GM20000 (cell line): ENCODE data around the gene TTC36.
A peak's percentile ranks its signal among the peaks of the same experiment; 100 is the strongest.

Experiments
- DNase-seq: peaks from one replicate; pipeline ENCODE4 v3.0.0; 2012; ENCODE audit warnings: low spot score
- CTCF ChIP-seq: IDR thresholded peaks from 2 replicates; pipeline ENCODE4 v1.5.1; 2012; ENCODE audit warnings: mild to moderate bottlenecking, control low read depth; ENCODE audit errors: extremely low read depth, missing control alignments

The TTC36 gene

DNA sequence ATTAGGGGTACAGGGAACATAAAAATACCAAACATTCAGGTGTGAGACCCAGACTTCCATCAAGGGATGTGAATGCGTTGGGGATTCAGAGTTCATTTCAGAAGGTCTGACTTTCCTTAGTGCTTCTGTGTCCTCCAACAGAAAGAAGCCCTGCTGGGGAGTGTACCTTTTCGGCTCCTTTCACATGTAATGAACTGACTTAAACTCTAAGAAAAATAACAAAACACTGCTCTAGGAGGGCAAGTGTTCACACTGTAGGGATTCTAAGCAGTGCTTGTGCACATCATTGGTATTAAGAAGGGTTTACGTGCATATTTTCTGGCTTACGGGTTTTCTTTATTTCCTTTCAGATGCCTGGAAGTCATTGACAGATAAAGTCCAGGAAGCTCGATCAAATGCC lies 15.7 kb upstream of the TTC36 start:
- TF ChIP-seq CTCF, result no peak
- DNase-seq, result no peak

DNA sequence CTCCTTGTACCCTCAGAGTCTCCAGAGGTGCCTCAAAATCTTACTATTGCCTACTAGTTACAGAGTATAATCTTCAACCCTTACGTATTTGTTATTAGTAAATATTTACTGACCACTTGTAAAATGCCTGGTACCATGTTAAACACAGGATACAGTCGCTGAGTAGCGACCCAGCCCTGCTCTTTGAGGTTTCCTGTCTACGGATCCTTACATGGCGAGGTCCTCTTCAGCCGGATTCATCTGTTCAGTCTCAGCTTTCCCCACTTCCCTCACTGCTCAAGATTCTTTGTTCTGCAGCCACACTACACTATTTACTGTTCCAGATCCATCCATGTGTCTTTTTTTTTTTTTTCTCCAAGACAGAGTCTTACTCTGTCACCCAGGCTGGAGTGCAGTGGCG lies 13.2 kb upstream of the TTC36 start:
- DNase-seq, result no peak
- no peak for TF ChIP-seq CTCF

DNA sequence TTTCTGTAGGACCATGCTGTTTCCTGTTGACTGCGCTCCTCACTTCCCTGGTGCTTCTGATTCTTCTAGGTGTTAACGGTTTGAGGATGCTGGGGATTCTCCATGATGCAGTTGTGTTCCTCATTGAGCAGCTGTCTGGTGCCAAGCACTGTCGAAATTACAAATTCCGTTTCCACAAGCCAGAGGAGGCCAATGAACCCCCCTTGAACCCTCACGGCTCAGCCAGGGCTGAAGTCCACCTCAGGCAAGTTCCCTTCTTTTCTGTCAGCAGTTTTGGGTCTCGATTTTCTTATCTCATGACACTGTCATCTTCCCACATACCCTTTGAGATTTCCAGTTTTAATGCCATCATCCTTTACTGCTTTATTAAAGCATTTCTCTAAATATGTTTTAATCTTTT lies 7.7 kb upstream of the TTC36 start:
- no peak for TF ChIP-seq CTCF
- no peak for DNase-seq

GRCh38 chr11:118521892-118522311 lies 5.4 kb upstream of the TTC36 start:
- no peak for TF ChIP-seq CTCF
- DNase-seq, result no peak

GRCh38 chr11:118522571-118523072 lies 4.7 kb upstream of the TTC36 start:
- TF ChIP-seq CTCF, result peak; percentile 11
- DNase-seq, result no peak

DNA sequence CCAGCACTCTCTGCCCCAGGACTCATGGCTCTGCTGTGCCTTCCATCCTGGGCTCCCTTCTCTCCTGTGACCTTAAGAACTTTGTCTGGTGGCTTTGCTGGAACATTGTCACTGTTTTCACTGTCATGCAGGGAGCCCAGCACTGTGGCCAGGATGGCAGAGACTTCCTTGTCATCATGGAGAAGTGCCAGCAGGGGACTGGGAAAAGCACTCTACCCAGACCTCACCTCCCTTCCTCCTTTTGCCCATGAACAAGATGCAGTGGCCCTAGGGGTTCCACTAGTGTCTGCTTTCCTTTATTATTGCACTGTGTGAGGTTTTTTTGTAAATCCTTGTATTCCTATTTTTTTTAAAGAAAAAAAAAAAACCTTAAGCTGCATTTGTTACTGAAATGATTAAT lies 2.9 kb upstream of the TTC36 start:
- DNase-seq, result no peak
- no peak for TF ChIP-seq CTCF

GRCh38 chr11:118524757-118525470 lies 2.4 kb upstream of the TTC36 start:
- no peak for DNase-seq
- no peak for TF ChIP-seq CTCF
